Testis (tissue), 3 donors: ENCODE data around the gene APOBEC3A. TPM values are rescaled to one million over a fixed set of nuclear protein-coding genes. Genes with fewer than 3 reads are reported as not detected.
"Not testable (repeated sequence)": the region's sequence is repeated elsewhere in the genome, so short reads cannot be mapped to it uniquely, and the experiment has no call there.

Source experiments
- DNase-seq: peaks from one replicate; pipeline ENCODE4 v3.0.0-alpha.2; 2019
- H3K27ac ChIP-seq, 2 donors: fragments of 200-600 bp; sonication (generic); one replicate each; pipeline ENCODE4 v1.5.1; 2019
- H3K27me3 ChIP-seq: fragments of 200-600 bp; sonication (generic); one replicate; pipeline ENCODE4 v1.5.1; 2019
- H3K36me3 ChIP-seq: fragments of 200-600 bp; sonication (generic); one replicate; pipeline ENCODE4 v1.5.1; 2017; ENCODE audit warnings: low read depth; ENCODE audit errors: missing control alignments
- H3K4me1 ChIP-seq: fragments of 200-600 bp; sonication (generic); one replicate; pipeline ENCODE4 v1.5.1; 2019
- H3K4me3 ChIP-seq, 2 donors: fragments of 200-600 bp; sonication (generic); one replicate each; pipeline ENCODE4 v1.5.1; 2017 to 2019
- H3K9me3 ChIP-seq: fragments of 200-600 bp; sonication (generic); one replicate; pipeline ENCODE4 v1.5.1; 2017
- POLR2A ChIP-seq: fragments of 450-650 bp; IDR thresholded peaks from one replicate; pipeline ENCODE4 v1.6.1; 2017; ENCODE audit warnings: antibody characterized with exemption, mild to moderate bottlenecking, moderate library complexity
- WGBS, 2 donors: methylation state at CpG; one replicate each; pipeline ENCODE4 v1.1.5; 2018; 5-methylcytosine and 5-hydroxymethylcytosine counted together
- intact Hi-C: fragments of 100-400 bp; cut with DNase I; formaldehyde crosslinking; loops from one replicate; pipeline ENCODE4 v1.15.1; 2023; ENCODE audit warnings: low total_unique reads
- polyA plus RNA-seq: library from polyadenylated mRNA; stranded (reverse); fragments of 350-450 nt; fragmentation: Illumina TruSeq; extraction: RNeasy Lipid Tissue Mini Kit (QIAGEN cat#74804); gene quantifications from one replicate; pipeline ENCODE4 v1.2.3, GENCODE V29; 2014; ENCODE audit warnings: low read depth, low replicate concordance; ENCODE audit not compliant: insufficient read depth
- total RNA-seq, 2 donors: library from RNA; depleted of rRNA; stranded (reverse); fragments of >200 nt; gene quantifications; one replicate each; pipeline ENCODE4 v1.2.3, GENCODE V29; 2016
- TF ChIP-seq, protein P1 (sequence below), 3 experiments: fragments of 450-650 bp in 2 of 3; fragments of 200-600 bp in 1 of 3; sonication (generic) in 1 of 3; IDR thresholded peaks; one replicate each; pipeline ENCODE4 v1.5.1; 2016 to 2019; ENCODE audit warnings: antibody characterized with exemption in 3 of 3, mild to moderate bottlenecking in 2 of 3, moderate library complexity in 1 of 3

APOBEC3A gene
- total and polyA plus RNA-seq, 3 donors from 2014 or later = 0.50 to 1.1 TPM; not detected in 1

GRCh38 chr22:38956551-38956950 lies 858 bp upstream of the APOBEC3A start:
- Histone ChIP-seq H3K9me3 (no peaks in the 10 kb centered on the region), H3K36me3 (no peaks in the 10 kb centered on the region), H3K4me1 (no peaks in the 10 kb centered on the region), H3K4me3 (no peak overlapping the region), H3K27ac (no peak overlapping the region), H3K27me3 (no peaks in the 10 kb centered on the region)
- TF ChIP-seq, protein P1, sequence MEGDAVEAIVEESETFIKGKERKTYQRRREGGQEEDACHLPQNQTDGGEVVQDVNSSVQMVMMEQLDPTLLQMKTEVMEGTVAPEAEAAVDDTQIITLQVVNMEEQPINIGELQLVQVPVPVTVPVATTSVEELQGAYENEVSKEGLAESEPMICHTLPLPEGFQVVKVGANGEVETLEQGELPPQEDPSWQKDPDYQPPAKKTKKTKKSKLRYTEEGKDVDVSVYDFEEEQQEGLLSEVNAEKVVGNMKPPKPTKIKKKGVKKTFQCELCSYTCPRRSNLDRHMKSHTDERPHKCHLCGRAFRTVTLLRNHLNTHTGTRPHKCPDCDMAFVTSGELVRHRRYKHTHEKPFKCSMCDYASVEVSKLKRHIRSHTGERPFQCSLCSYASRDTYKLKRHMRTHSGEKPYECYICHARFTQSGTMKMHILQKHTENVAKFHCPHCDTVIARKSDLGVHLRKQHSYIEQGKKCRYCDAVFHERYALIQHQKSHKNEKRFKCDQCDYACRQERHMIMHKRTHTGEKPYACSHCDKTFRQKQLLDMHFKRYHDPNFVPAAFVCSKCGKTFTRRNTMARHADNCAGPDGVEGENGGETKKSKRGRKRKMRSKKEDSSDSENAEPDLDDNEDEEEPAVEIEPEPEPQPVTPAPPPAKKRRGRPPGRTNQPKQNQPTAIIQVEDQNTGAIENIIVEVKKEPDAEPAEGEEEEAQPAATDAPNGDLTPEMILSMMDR (IDR thresholded peaks at IDR 0.05) = no peak
- TF ChIP-seq POLR2A = no peak
- intact Hi-C loops = no loop called here
- no peak for DNase-seq
- 90 to 93% methylated on average over 3 to 5 of the region's 5 CpGs for WGBS, 2 donors

GRCh38 chr22:38957808-38958650 lies 620 bp downstream of the APOBEC3A start:
- Histone ChIP-seq H3K9me3 (no peaks in the 10 kb centered on the region), H3K27me3 (no peaks in the 10 kb centered on the region), H3K4me1 (no peaks in the 10 kb centered on the region), H3K36me3 (no peaks in the 10 kb centered on the region), H3K27ac (no peak overlapping the region), H3K4me3 (no peak overlapping the region)
- intact Hi-C loops = no loop called here
- TF ChIP-seq POLR2A = no peak
- TF ChIP-seq, protein P1 (IDR thresholded peaks at IDR 0.05) = no peak
- WGBS, 2 donors = 88 to 90% methylated on average over 6 of the region's 6 CpGs
- DNase-seq = no peak

- H3K4me1 ChIP-seq, H3K27ac ChIP-seq, H3K9me3 ChIP-seq, H3K4me3 ChIP-seq, DNase-seq, H3K27me3 ChIP-seq, intact Hi-C loops, H3K36me3 ChIP-seq: not testable (repeated sequence)
These were observed 1.2 kb downstream of the APOBEC3A start for GRCh38 chr22:38958651-38958943.

GRCh38 chr22:38959590-38959989 lies 2.2 kb downstream of the APOBEC3A start:
- TF ChIP-seq, protein P1 (IDR thresholded peaks at IDR 0.05) = no peak
- no peak for TF ChIP-seq POLR2A
- WGBS, 2 donors = 87 to 90% methylated on average over 8 of the region's 8 CpGs

DNA sequence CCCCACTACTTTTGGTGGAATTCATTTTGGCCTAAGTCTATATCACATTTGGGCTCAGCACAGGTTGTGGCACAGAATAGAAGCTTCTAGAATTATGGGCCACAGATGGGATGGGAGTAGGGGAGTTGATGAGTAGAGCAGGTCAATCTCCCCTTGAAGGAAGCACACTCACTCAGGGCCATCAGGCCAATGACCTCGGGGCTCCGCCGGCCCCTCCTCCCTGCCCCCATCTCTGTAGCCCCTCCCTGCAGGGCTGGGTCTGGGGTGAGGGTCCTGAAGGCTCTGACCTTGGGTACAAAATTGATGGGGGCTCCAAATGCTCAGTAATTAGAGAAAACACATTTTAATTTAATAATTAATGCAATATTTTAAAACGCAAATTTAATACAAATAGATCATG lies 3.3 kb downstream of the APOBEC3A start:
- WGBS, 2 donors = 90 to 94% methylated on average over 4 of the region's 4 CpGs
- DNase-seq, H3K9me3 ChIP-seq, H3K27me3 ChIP-seq, H3K4me1 ChIP-seq, H3K36me3 ChIP-seq, H3K27ac ChIP-seq, intact Hi-C loops, H3K4me3 ChIP-seq: not testable (repeated sequence)

More at GRCh38 chr22:38959590-38959989, 2.2 kb downstream of the APOBEC3A start:
- DNase-seq = no peak
- Histone ChIP-seq H3K9me3 (no peaks in the 10 kb centered on the region), H3K4me3 (no peak overlapping the region), H3K27me3 (no peaks in the 10 kb centered on the region), H3K27ac (no peak overlapping the region), H3K4me1 (no peaks in the 10 kb centered on the region), H3K36me3 (no peaks in the 10 kb centered on the region)
- intact Hi-C loops = no loop called here

GRCh38 chr22:38963291-38963738 lies 5.9 kb downstream of the APOBEC3A start:
- H3K4me3 ChIP-seq, H3K27ac ChIP-seq, H3K4me1 ChIP-seq, intact Hi-C loops, H3K9me3 ChIP-seq, H3K36me3 ChIP-seq, DNase-seq, H3K27me3 ChIP-seq: not testable (repeated sequence)
- WGBS, 2 donors = 55% methylated on average over 11 of the region's 11 CpGs; no CpG with 5 or more reads in 1 of the 2 donors
